Measurements from ENCODE around the gene ILDR2.

GRCh38 chr1:166972193-166972592 is 3.1 kb downstream of the ILDR2 start:
- TF ChIP-seq EP300 (IDR thresholded peaks at IDR 0.05) = no peak
- no peak for TF ChIP-seq CTCF (IDR thresholded peaks at IDR 0.05)

All from gastroesophageal sphincter (tissue), 3 donors.